ENCODE results near the gene SRRM1. TPM values are rescaled to one million over a fixed set of nuclear protein-coding genes. Genes with fewer than 3 reads are reported as not detected.

SRRM1 gene, protein sequence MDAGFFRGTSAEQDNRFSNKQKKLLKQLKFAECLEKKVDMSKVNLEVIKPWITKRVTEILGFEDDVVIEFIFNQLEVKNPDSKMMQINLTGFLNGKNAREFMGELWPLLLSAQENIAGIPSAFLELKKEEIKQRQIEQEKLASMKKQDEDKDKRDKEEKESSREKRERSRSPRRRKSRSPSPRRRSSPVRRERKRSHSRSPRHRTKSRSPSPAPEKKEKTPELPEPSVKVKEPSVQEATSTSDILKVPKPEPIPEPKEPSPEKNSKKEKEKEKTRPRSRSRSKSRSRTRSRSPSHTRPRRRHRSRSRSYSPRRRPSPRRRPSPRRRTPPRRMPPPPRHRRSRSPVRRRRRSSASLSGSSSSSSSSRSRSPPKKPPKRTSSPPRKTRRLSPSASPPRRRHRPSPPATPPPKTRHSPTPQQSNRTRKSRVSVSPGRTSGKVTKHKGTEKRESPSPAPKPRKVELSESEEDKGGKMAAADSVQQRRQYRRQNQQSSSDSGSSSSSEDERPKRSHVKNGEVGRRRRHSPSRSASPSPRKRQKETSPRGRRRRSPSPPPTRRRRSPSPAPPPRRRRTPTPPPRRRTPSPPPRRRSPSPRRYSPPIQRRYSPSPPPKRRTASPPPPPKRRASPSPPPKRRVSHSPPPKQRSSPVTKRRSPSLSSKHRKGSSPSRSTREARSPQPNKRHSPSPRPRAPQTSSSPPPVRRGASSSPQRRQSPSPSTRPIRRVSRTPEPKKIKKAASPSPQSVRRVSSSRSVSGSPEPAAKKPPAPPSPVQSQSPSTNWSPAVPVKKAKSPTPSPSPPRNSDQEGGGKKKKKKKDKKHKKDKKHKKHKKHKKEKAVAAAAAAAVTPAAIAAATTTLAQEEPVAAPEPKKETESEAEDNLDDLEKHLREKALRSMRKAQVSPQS
- total RNA-seq: 39.2 and 65.4 TPM in 2 replicates

DNA sequence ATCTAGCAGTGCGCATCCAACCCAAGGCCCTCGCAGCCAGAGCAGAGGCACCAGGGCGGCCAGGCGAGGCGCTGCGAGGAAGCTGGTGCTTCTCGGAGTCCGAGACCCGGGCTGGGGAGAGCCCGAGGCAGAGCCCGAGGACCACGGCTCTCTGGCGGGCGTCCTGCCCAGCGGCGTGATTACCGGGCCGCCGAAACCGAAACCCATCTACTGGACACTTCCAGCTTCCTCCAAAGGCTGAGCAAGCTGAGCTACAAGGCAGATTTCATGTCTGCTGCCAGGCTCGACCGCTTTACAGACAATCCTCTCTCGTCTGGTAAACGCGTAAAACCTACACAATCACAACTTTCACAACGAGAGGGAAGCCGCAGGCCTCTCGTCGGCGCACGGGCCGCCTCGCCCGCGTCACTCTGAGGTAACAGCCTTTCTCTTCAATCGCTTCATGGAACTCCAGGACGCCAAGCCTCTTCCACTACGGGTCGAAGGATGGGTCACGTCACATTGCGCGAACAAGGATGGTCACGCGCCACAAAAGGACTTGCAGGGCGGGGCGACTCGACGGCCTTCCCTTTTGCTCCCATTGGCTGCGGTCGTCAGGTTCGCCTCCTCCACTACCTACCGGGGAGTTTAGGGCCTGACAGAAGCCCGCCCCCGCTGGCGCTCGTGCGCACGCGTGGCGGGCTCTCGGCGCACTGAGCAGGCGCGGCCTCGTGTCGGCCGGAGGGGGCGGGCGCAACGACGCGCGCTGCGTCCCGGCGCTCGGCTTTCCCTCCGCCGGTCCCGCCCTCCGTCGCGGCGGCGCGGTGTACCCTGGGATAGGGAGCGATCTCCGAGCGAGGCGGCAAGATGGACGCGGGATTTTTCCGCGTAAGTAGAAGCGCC is at the start of gene SRRM1:
Gene SRRM1 (plus strand): TSS at position 822 of the 882 bp plus-strand sequence. CDS start 25 bp downstream, at position 847.

Other genes with a start within 250 kb of the SRRM1 start
- gene STPG1, start 229.5 kb upstream of the SRRM1 start, total RNA-seq: 6.2 and 9.1 TPM in 2 replicates
- 20.5 and 23.2 TPM in 2 replicates for gene NIPAL3, start 227.5 kb upstream of the SRRM1 start, total RNA-seq
- gene RCAN3, start 140.5 kb upstream of the SRRM1 start, total RNA-seq: 4.6 and 4.7 TPM in 2 replicates
- gene NCMAP, start 87.2 kb upstream of the SRRM1 start, total RNA-seq: not detected in 2 replicates
- 614 and 615 TPM in 2 replicates for gene CLIC4, start 102.1 kb downstream of the SRRM1 start, total RNA-seq